Bone marrow (tissue), 2 donors: Measurements from ENCODE around the gene HAL.

Experiments used
- DNase-seq, 2 donors: peaks; one replicate each; lab custom pipeline; 2025; lab: John Stamatoyannopoulos, UW

HAL gene

DNA sequence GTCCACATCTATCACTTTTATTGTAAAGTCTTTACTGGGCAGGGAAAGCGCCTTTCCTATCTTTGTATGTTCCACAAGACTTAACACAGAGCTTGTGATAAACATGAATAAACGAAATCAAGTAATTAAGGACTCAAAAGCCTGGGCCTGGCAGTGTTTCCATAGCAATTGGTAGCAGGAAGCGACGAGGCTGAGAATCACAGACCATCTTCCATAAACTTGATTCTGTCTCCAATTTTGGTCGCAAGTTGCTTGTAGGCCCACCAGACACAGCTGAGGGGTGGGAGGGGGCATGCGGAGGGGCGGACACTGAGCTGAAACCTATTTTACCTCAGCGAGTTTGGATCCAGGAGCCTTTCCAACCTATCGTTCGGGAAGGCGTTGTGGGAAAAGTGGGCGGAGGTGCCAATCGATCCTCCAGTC, 54.0 kb downstream of the HAL start:
- DNase-seq, result no peak

DNA sequence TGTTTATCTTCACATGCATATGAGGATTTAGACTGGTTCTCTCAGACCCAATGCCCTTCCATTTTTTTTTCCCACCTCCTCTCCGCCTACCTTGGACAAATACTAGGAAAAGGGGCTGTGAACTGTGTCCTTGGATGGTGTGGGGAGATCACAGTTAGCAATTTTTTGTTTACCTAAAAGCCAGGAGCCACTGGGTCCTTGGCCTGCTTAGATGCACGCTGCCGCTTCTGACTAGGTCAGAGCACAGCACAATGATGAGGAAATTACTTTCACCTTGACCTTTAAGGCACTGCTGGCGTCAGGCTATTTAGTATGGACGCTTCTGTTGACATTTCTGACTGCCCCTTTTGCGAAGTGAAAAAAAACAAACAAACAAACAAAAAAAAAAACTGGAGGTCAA, 55.6 kb downstream of the HAL start:
- DNase-seq, result no peak
